ACHN (cell line): ENCODE measurements around the gene HOXC12.

ENCODE experiments used
- DNase-seq: peaks from one replicate; pipeline ENCODE4 v3.0.0-alpha.2; 2015
- in situ Hi-C: cut with HindIII; loops from 2 replicates; pipeline ENCODE4 v1.10.0; 2017; ENCODE audit warnings: low sequenced_read_pairs, low pct_ligation_motif_present, low pct_unique_long_range_greater_than_20kb

The HOXC12 gene

GRCh38 chr12:53989227-53990113, 34.8 kb downstream of the HOXC12 start:
- peak; percentile 44 for DNase-seq
- in situ Hi-C loops = no loop called here

GRCh38 chr12:53990311-53991076, 35.8 kb downstream of the HOXC12 start:
- no peak for DNase-seq
- in situ Hi-C loops = no loop called here

GRCh38 chr12:53991077-53991460, 36.4 kb downstream of the HOXC12 start:
- DNase-seq = no peak
- in situ Hi-C loops = no loop called here

- no peak for DNase-seq
- in situ Hi-C loops = no loop called here
These were observed 37.7 kb downstream of the HOXC12 start for GRCh38 chr12:53992377-53992889.

GRCh38 chr12:53993162-53994008, 38.7 kb downstream of the HOXC12 start:
- no peak for DNase-seq
- in situ Hi-C loops = no loop called here

- in situ Hi-C loops = no loop called here
These were observed 39.2 kb downstream of the HOXC12 start for GRCh38 chr12:53994009-53994263.

GRCh38 chr12:53994264-53995001, 39.7 kb downstream of the HOXC12 start:
- in situ Hi-C loops = no loop called here
- peak; percentile 46 for DNase-seq

More at GRCh38 chr12:53994009-53994263, 39.2 kb downstream of the HOXC12 start:
- DNase-seq = no peak

- DNase-seq = peak; percentile 65
- in situ Hi-C loops = no loop called here
These were observed 40.3 kb downstream of the HOXC12 start for GRCh38 chr12:53995002-53995377.

GRCh38 chr12:53995378-53996239, 40.9 kb downstream of the HOXC12 start:
- DNase-seq = peak; percentile 86
- in situ Hi-C loops = no loop called here

- peak; percentile 49 for DNase-seq
- in situ Hi-C loops = no loop called here
These were observed 41.8 kb downstream of the HOXC12 start for GRCh38 chr12:53996240-53997203.

GRCh38 chr12:53997204-53998109, 42.8 kb downstream of the HOXC12 start:
- in situ Hi-C loops = no loop called here
- DNase-seq = no peak

GRCh38 chr12:53998110-53998899, 43.6 kb downstream of the HOXC12 start:
- in situ Hi-C loops = no loop called here
- DNase-seq = no peak

- in situ Hi-C loops = no loop called here
- no peak for DNase-seq
These were observed 44.2 kb downstream of the HOXC12 start for GRCh38 chr12:53998900-53999236.

- in situ Hi-C loops = no loop called here
- DNase-seq = peak; percentile 89
These were observed 44.9 kb downstream of the HOXC12 start for GRCh38 chr12:53999559-54000115.
